GM10266 (cell line): ENCODE data around the gene PRADC1.
A peak's percentile ranks its signal among the peaks of the same experiment; 100 is the strongest.

Experiments used
- DNase-seq: peaks from one replicate; pipeline ENCODE4 v3.0.0; 2012; ENCODE audit errors: extremely low spot score
- CTCF ChIP-seq: IDR thresholded peaks from 2 replicates; pipeline ENCODE4 v1.5.1; 2012; ENCODE audit warnings: mild to moderate bottlenecking, low read depth; ENCODE audit not compliant: control insufficient read depth, insufficient read depth; ENCODE audit errors: missing control alignments

PRADC1 gene

GRCh38 chr2:73238976-73239375 lies 5.9 kb upstream of the PRADC1 start:
- no peak for DNase-seq
- no peak for TF ChIP-seq CTCF

GRCh38 chr2:73238149-73238548 lies 5.1 kb upstream of the PRADC1 start:
- no peak for DNase-seq
- no peak for TF ChIP-seq CTCF

- DNase-seq: no peak
- no peak for TF ChIP-seq CTCF
Measured at GRCh38 chr2:73237168-73237567, 4.1 kb upstream of the PRADC1 start.

- DNase-seq: no peak
Measured at GRCh38 chr2:73235315-73236028, 2.4 kb upstream of the PRADC1 start.

GRCh38 chr2:73233932-73234832 lies 1.1 kb upstream of the PRADC1 start, which contains the start of gene CCT7:
Gene CCT7, plus strand, starts transcription at chr2:73234308. Its CDS starts 71 bp downstream, at chr2:73234379.
- DNase-seq: peak; percentile 92
- no peak for TF ChIP-seq CTCF

More at GRCh38 chr2:73235315-73236028, 2.4 kb upstream of the PRADC1 start:
- no peak for TF ChIP-seq CTCF

- TF ChIP-seq CTCF: no peak
- DNase-seq: no peak
Measured at GRCh38 chr2:73232403-73233153, 461 bp downstream of the PRADC1 start.
